OCI-LY7 (cell line): Measurements from ENCODE around the gene PIK3R4. TPM values are rescaled to one million over a fixed set of nuclear protein-coding genes. Genes with fewer than 3 reads are reported as not detected.

Experiments used
- BruUV-seq: library from RNA; stranded (reverse); fragments of 400-500 nt; replicated peaks from 2 replicates; lab custom pipeline; 2021; lab: Mats Ljungman, UMichigan
- CTCF ChIA-PET: fragments of 300-600 bp; sonication (Branson Sonifier 250); formaldehyde crosslinking; loops from one replicate; lab custom pipeline; 2022; ENCODE audit warnings: antibody characterized with exemption; ENCODE audit not compliant: unreplicated experiment; lab: Charles Lee
- POLR2A ChIA-PET: fragments of 300-600 bp; sonication (Branson Sonifier 250); formaldehyde crosslinking; loops from one replicate; lab custom pipeline; 2022; ENCODE audit warnings: antibody characterized with exemption; lab: Charles Lee
- DNase-seq: peaks from one replicate; pipeline ENCODE4 v3.0.0-alpha.2; 2015; ENCODE audit warnings: low spot score
- H2AFZ ChIP-seq: fragments of 200-600 bp; sonication (generic), shearing (Covaris generic); 2 replicates; pipeline ENCODE4 v1.6.1; 2014; ENCODE audit warnings: mild to moderate bottlenecking, antibody characterized with exemption, low read length, moderate library complexity
- H3K27ac ChIP-seq: fragments of 200-600 bp; sonication (generic); 2 replicates; pipeline ENCODE4 v1.5.1; 2014; ENCODE audit warnings: mixed run types, low read depth, mild to moderate bottlenecking, moderate library complexity, low read length, inconsistent platforms; ENCODE audit not compliant: poor library complexity, severe bottlenecking
- H3K36me3 ChIP-seq: fragments of 200-600 bp; sonication (generic); 2 replicates; pipeline ENCODE4 v1.6.1; 2014; ENCODE audit warnings: mild to moderate bottlenecking, antibody characterized with exemption, low read length, moderate library complexity, mixed read lengths; ENCODE audit not compliant: insufficient read depth
- H3K4me1 ChIP-seq: fragments of 200-600 bp; sonication (generic); 2 replicates; pipeline ENCODE4 v1.5.1; 2014; ENCODE audit warnings: mild to moderate bottlenecking, low read length; ENCODE audit not compliant: insufficient read depth, poor library complexity, severe bottlenecking
- H3K4me2 ChIP-seq: fragments of 200-600 bp; sonication (generic); 2 replicates; pipeline ENCODE4 v1.6.1; 2014; ENCODE audit warnings: mild to moderate bottlenecking, low read length
- H3K4me3 ChIP-seq: fragments of 200-600 bp; sonication (generic); 2 replicates; pipeline ENCODE4 v1.5.1; 2014; ENCODE audit warnings: mild to moderate bottlenecking, low read depth, low read length; ENCODE audit not compliant: poor library complexity, severe bottlenecking
- H3K79me2 ChIP-seq: fragments of 200-600 bp; sonication (generic); 2 replicates; pipeline ENCODE4 v1.6.1; 2016; ENCODE audit warnings: low read depth, mild to moderate bottlenecking, low read length, moderate library complexity, mixed read lengths; ENCODE audit not compliant: insufficient read depth
- H3K9me2 ChIP-seq: fragments of 200-600 bp; sonication (generic); 2 replicates; pipeline ENCODE4 v1.6.1; 2016; ENCODE audit warnings: mild to moderate bottlenecking, low read length, mixed read lengths; ENCODE audit not compliant: insufficient read depth
- H3K9me3 ChIP-seq: fragments of 200-600 bp; sonication (generic); 2 replicates; pipeline ENCODE4 v1.6.1; 2014; ENCODE audit warnings: mild to moderate bottlenecking, mixed run types, low read length, mixed read lengths
- H4K20me1 ChIP-seq: fragments of 200-600 bp; sonication (generic); 2 replicates; pipeline ENCODE4 v1.6.1; 2014; ENCODE audit warnings: mild to moderate bottlenecking, antibody characterized with exemption, low read length, moderate library complexity, mixed read lengths; ENCODE audit not compliant: insufficient read depth
- CTCF ChIP-seq: fragments of 200-600 bp; sonication (generic); conservative IDR thresholded peaks from 2 replicates; pipeline ENCODE4 v1.5.1; 2014; ENCODE audit warnings: mild to moderate bottlenecking, antibody characterized with exemption, low read length, moderate library complexity, mixed read lengths
- EZH2phosphoT487 ChIP-seq: fragments of 200-600 bp; sonication (generic); IDR thresholded peaks from 2 replicates; pipeline ENCODE4 v1.6.1; 2018; ENCODE audit warnings: low read depth, borderline replicate concordance, mild to moderate bottlenecking, mixed run types, antibody characterized with exemption, low read length, moderate library complexity, mixed read lengths
- intact Hi-C: fragments of 100-400 bp; cut with micrococcal nuclease; formaldehyde crosslinking; loops from one replicate; pipeline ENCODE4 v1.10.0; 2022; ENCODE audit not compliant: unreplicated experiment
- total RNA-seq, 2 experiments: library from RNA; depleted of rRNA in 1 of 2; stranded (reverse); fragments of >200 nt in 1 of 2; shearing (Covaris generic) in 1 of 2; gene quantifications; 2 replicates each; pipeline ENCODE4 v1.2.3, GENCODE V29; 2014 to 2022

Gene PIK3R4
- total RNA-seq, 2 experiments from 2014 or later, result 28.7 to 30.3 TPM

GRCh38 chr3:130693314-130693713, 53.3 kb downstream of the PIK3R4 start:
- Histone ChIP-seq H3K4me1 (no peaks in the 10 kb centered on the region), H3K36me3 (peaks cover 41% of the 10 kb centered on the region), H2AFZ (no peak overlapping the region), H4K20me1 (no peaks in the 10 kb centered on the region), H3K9me3 (no peaks in the 10 kb centered on the region), H3K27ac (no peak overlapping the region), H3K9me2 (no peaks in the 10 kb centered on the region), H3K4me3 (no peak overlapping the region), H3K4me2 (no peak overlapping the region), H3K79me2 (no peaks in the 10 kb centered on the region)
- no peak for DNase-seq
- CTCF ChIA-PET, result no interaction called here
- POLR2A ChIA-PET, result no interaction called here
- no TSS peak for BruUV-seq
- intact Hi-C loops, result no loop called here
- TF ChIP-seq EZH2phosphoT487, result no peak
- TF ChIP-seq CTCF, result no peak

- H3K79me2 ChIP-seq, result no peaks in the 10 kb centered on the region
- H3K4me1 ChIP-seq, result no peaks in the 10 kb centered on the region
- H3K9me2 ChIP-seq, result no peaks in the 10 kb centered on the region
- no TSS peak for BruUV-seq
- ChIA-PET POLR2A (no interaction called here), CTCF (no interaction called here)
- no peak overlapping the region for H3K4me2 ChIP-seq
- TF ChIP-seq EZH2phosphoT487, result no peak
- TF ChIP-seq CTCF, result no peak
- no peak overlapping the region for H3K4me3 ChIP-seq
- intact Hi-C loops, result no loop called here
- DNase-seq, result no peak
- no peaks in the 10 kb centered on the region for H3K9me3 ChIP-seq
- no peak overlapping the region for H3K27ac ChIP-seq
- H3K36me3 ChIP-seq, result peaks cover 42% of the 10 kb centered on the region
- no peak overlapping the region for H2AFZ ChIP-seq
- H4K20me1 ChIP-seq, result no peaks in the 10 kb centered on the region
Measured at GRCh38 chr3:130692455-130692854, 54.2 kb downstream of the PIK3R4 start.

- Histone ChIP-seq H3K79me2 (no peaks in the 10 kb centered on the region), H4K20me1 (no peaks in the 10 kb centered on the region), H3K4me1 (no peaks in the 10 kb centered on the region), H3K9me3 (no peaks in the 10 kb centered on the region), H2AFZ (no peak overlapping the region), H3K4me2 (no peak overlapping the region), H3K36me3 (peaks cover 61% of the 10 kb centered on the region), H3K4me3 (no peak overlapping the region), H3K27ac (no peak overlapping the region), H3K9me2 (no peaks in the 10 kb centered on the region)
- POLR2A ChIA-PET, result interaction anchor here (0.6 kb wide), 1 partner anchor 1337 kb away, joined by 4 read pairs; no protein-coding TSS in a partner anchor
- BruUV-seq, result no TSS peak
- CTCF ChIA-PET, result no interaction called here
- intact Hi-C loops, result no loop called here
- TF ChIP-seq CTCF (no peak), EZH2phosphoT487 (no peak)
- DNase-seq, result no peak
Measured at GRCh38 chr3:130688697-130689470, 57.7 kb downstream of the PIK3R4 start.
